CD4-positive, CD25-positive, alpha-beta regulatory T cell (primary cell): Measurements from ENCODE around the gene FITM1. TPM values are rescaled to one million over a fixed set of nuclear protein-coding genes. Genes with fewer than 3 reads are reported as not detected.

Experiments used
- ATAC-seq, 2 donors: fragments of 150-1000 bp; cut with Tn5 transposase; one replicate each; pipeline ENCODE4 v1.10.0; 2021; ENCODE audit warnings: low read depth in 2 of 2, moderate number of reproducible peaks in 2 of 2, moderate library complexity in 1 of 2
- DNase-seq, 3 donors: peaks; one replicate each; pipeline versions ENCODE4 v3.0.0 to v3.0.0-alpha.2; 2012 to 2022; ENCODE audit warnings: mixed read lengths in 1 of 3
- H3K27ac ChIP-seq: one replicate; pipeline ENCODE4 v1.7.0; 2013; ENCODE audit warnings: mild to moderate bottlenecking, low read length; ENCODE audit not compliant: insufficient read depth, poor library complexity, severe bottlenecking
- H3K27me3 ChIP-seq: one replicate; pipeline ENCODE4 v1.7.0; 2013; ENCODE audit warnings: low read length; ENCODE audit not compliant: control insufficient read depth, insufficient read depth
- H3K36me3 ChIP-seq: one replicate; pipeline ENCODE4 v1.7.0; 2013; ENCODE audit warnings: mild to moderate bottlenecking, low read length, moderate library complexity; ENCODE audit not compliant: control insufficient read depth, insufficient read depth
- H3K4me1 ChIP-seq: 2 replicates; pipeline ENCODE4 v1.7.0; 2013; ENCODE audit warnings: mild to moderate bottlenecking, low read length; ENCODE audit not compliant: insufficient read depth, control insufficient read depth, poor library complexity, severe bottlenecking
- H3K4me3 ChIP-seq: one replicate; pipeline ENCODE4 v1.7.0; 2013; ENCODE audit warnings: low read depth, mild to moderate bottlenecking, low read length, moderate library complexity
- H3K9me3 ChIP-seq, 2 experiments: 1 replicate in 1 of 2; 2 replicates in 1 of 2; pipeline ENCODE4 v1.7.0; 2013; ENCODE audit warnings: low read length in 2 of 2, mild to moderate bottlenecking in 1 of 2, moderate library complexity in 1 of 2; ENCODE audit not compliant: control insufficient read depth in 2 of 2
- H3K27ac Mint-ChIP-seq, 3 donors: one replicate each; pipeline ENCODE4 v1.8.0; 2020 to 2022; ENCODE audit warnings: mild to moderate bottlenecking in 3 of 3, mixed read lengths in 3 of 3, moderate library complexity in 2 of 3
- H3K27me3 Mint-ChIP-seq: one replicate; pipeline ENCODE4 v1.8.0; 2022; ENCODE audit warnings: mild to moderate bottlenecking, mixed read lengths
- H3K36me3 Mint-ChIP-seq: one replicate; pipeline ENCODE4 v1.8.0; 2020; ENCODE audit warnings: mixed read lengths
- H3K4me1 Mint-ChIP-seq, 4 donors: one replicate each; pipeline ENCODE4 v1.8.0; 2020 to 2022; ENCODE audit warnings: mixed read lengths in 4 of 4, mild to moderate bottlenecking in 1 of 4
- H3K4me3 Mint-ChIP-seq, 4 donors: one replicate each; pipeline ENCODE4 v1.8.0; 2020 to 2022; ENCODE audit warnings: mild to moderate bottlenecking in 4 of 4, mixed read lengths in 4 of 4, moderate library complexity in 3 of 4
- H3K9me3 Mint-ChIP-seq, 7 donors: one replicate each; pipeline ENCODE4 v1.8.0; 2020 to 2022; ENCODE audit warnings: mixed read lengths in 7 of 7, mild to moderate bottlenecking in 3 of 7, moderate library complexity in 2 of 7
- polyA plus RNA-seq, 4 donors: library from polyadenylated mRNA; unstranded; fragments of 300-500 nt; fragmentation: Illumina TruSeq; gene quantifications; one replicate each; pipeline ENCODE4 v1.2.3, GENCODE V29; 2021
- total RNA-seq: library from RNA; stranded (reverse); gene quantifications from one replicate; pipeline ENCODE4 v1.2.3, GENCODE V29; 2022

The FITM1 gene
- total and polyA plus RNA-seq, 5 donors from 2014 or later: 0.20 to 1.1 (median 0.33) TPM; not detected in 1

DNA sequence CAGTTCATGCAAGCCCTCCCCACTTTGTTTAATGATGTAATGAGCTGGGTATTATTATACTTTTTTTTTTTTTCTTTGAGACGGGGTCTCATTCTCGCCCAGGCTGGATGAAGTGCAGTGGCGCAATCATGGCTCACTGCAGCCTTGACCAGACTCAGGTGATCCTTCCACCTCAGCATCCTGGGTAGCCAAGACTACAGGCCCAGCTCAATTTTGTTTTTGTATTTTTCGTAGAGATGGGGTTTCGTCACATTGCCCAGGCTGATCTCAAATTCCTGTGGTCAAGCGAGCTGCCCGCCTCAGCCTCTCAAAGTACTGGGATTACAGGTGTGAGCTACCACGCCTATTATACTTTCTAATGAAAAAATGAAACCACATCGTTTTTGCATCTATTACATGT, 20.4 kb upstream of the FITM1 start:
- no peak overlapping the region for H3K27ac ChIP-seq
- no peaks in the 10 kb centered on the region for H3K36me3 ChIP-seq
- no peak overlapping the region for H3K4me3 Mint-ChIP-seq
- no peak overlapping the region for H3K4me3 ChIP-seq
- H3K9me3 Mint-ChIP-seq: peaks cover 0 to 1% (median 0%) of the 10 kb centered on the region in 7 donors
- peaks cover 6 to 23% (median 16%) of the 10 kb centered on the region in 4 donors for H3K4me1 Mint-ChIP-seq
- H3K27me3 ChIP-seq: no peaks in the 10 kb centered on the region
- peaks cover 17% of the 10 kb centered on the region for H3K4me1 ChIP-seq
- H3K27me3 Mint-ChIP-seq: no peaks in the 10 kb centered on the region
- no peaks in the 10 kb centered on the region for H3K9me3 ChIP-seq
- H3K36me3 Mint-ChIP-seq: peaks cover 2% of the 10 kb centered on the region
- H3K27ac Mint-ChIP-seq: no peak overlapping the region
- ATAC-seq (no peak), DNase-seq (no peak)

DNA sequence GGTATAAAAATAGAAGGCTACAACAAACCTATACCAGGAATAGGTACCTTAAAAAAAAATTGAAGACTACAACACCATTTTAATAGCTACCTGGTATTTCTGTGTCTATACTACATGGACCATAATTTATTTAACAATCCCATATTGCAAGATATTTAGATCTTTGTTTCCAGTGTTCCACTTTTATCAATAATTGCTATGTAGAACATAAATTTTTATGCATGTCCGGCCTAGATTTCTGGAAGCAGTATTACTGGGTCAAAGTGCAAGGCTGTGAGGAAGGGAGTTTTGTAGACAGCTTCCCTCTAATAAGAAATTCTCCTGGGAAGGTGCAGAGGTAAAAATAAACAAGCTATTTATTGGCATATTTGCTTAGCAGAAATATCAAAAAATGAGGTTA, 19.9 kb upstream of the FITM1 start:
- H3K9me3 ChIP-seq: no peaks in the 10 kb centered on the region
- ATAC-seq (no peak), DNase-seq (no peak)
- no peaks in the 10 kb centered on the region for H3K27me3 ChIP-seq
- no peaks in the 10 kb centered on the region for H3K36me3 Mint-ChIP-seq
- H3K9me3 Mint-ChIP-seq: peaks cover 0 to 1% (median 0%) of the 10 kb centered on the region in 7 donors
- H3K4me3 ChIP-seq: no peak overlapping the region
- no peak overlapping the region for H3K27ac ChIP-seq
- peak overlapping the region in 1 of 4 donors; percentile 39 for H3K4me3 Mint-ChIP-seq
- peaks cover 9 to 28% (median 18%) of the 10 kb centered on the region in 4 donors for H3K4me1 Mint-ChIP-seq
- H3K4me1 ChIP-seq: peaks cover 21% of the 10 kb centered on the region
- H3K27me3 Mint-ChIP-seq: no peaks in the 10 kb centered on the region
- H3K27ac Mint-ChIP-seq: peak overlapping the region in 1 of 3 donors; percentile 60
- no peaks in the 10 kb centered on the region for H3K36me3 ChIP-seq

DNA sequence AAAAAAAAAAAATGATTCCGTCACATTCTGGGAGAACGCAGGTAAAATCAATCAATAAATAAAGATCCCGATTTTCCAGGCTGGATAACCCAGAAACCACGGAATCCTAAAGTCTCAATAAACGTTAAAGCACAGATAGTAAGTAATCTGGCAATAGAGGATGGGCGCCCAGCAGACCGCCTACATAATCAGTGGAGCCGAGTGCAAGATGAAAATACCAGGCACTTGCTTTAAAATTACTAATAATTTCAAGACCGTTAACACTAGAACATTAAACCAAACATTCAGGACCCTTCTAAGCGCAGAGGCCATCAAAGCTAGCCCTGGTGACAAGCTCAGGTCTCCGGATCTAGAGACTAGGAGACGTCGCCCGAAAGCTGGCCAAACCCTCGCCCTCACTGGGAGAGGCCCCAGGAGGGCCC, 17.1 kb upstream of the FITM1 start:
- peak overlapping the region; percentile 100 for H3K27ac ChIP-seq
- H3K27ac Mint-ChIP-seq: peak overlapping the region; percentile 98 to 100 (median 100)
- no peaks in the 10 kb centered on the region for H3K27me3 ChIP-seq
- peaks cover 17% of the 10 kb centered on the region for H3K36me3 ChIP-seq
- no peak for DNase-seq
- H3K4me3 Mint-ChIP-seq: peak overlapping the region; percentile 92 to 97 (median 94)
- peaks cover 17% of the 10 kb centered on the region for H3K36me3 Mint-ChIP-seq
- no peaks in the 10 kb centered on the region for H3K9me3 ChIP-seq
- ATAC-seq: no peak
- H3K4me1 Mint-ChIP-seq: peaks cover 12 to 49% (median 29%) of the 10 kb centered on the region in 4 donors
- H3K9me3 Mint-ChIP-seq: peaks cover 0 to 1% (median 0%) of the 10 kb centered on the region in 7 donors
- peak overlapping the region; percentile 92 for H3K4me3 ChIP-seq
- H3K27me3 Mint-ChIP-seq: no peaks in the 10 kb centered on the region
- H3K4me1 ChIP-seq: peaks cover 41% of the 10 kb centered on the region

- no peaks in the 10 kb centered on the region for H3K27me3 ChIP-seq
- no peaks in the 10 kb centered on the region for H3K9me3 ChIP-seq
- peak overlapping the region; percentile 100 for H3K27ac ChIP-seq
- peaks cover 23% of the 10 kb centered on the region for H3K36me3 ChIP-seq
- Mint-ChIP-seq H3K4me1 (peaks cover 8 to 47% (median 26%) of the 10 kb centered on the region in 4 donors), H3K9me3 (peaks cover 0 to under 1% (median 0%) of the 10 kb centered on the region in 7 donors), H3K36me3 (peaks cover 22% of the 10 kb centered on the region), H3K27ac (peak overlapping the region; percentile 98 to 100 (median 100)), H3K27me3 (no peaks in the 10 kb centered on the region), H3K4me3 (peak overlapping the region; percentile 92 to 97 (median 94))
- DNase-seq (peak; percentile 72 to 92 (median 88)), ATAC-seq (peak; percentile 17)
- peaks cover 35% of the 10 kb centered on the region for H3K4me1 ChIP-seq
- H3K4me3 ChIP-seq: peak overlapping the region; percentile 92
Observed at GRCh38 chr14:24113801-24114531, 16.5 kb upstream of the FITM1 start.

GRCh38 chr14:24114532-24115421, 15.7 kb upstream of the FITM1 start, which contains the start of the genes DCAF11 and NRL:
Gene DCAF11 (plus strand): TSS chr14:24114777. CDS start chr14:24115595, 818 bp downstream.
Gene NRL (minus strand): TSS chr14:24114949. CDS start chr14:24082848, 32,101 bp downstream.
- Histone ChIP-seq H3K27me3 (no peaks in the 10 kb centered on the region), H3K9me3 (no peaks in the 10 kb centered on the region), H3K4me3 (peak within 1 kb of the TSS; percentile 96), H3K36me3 (peaks cover 31% of the 10 kb centered on the region), H3K27ac (peak within 1 kb of the TSS; percentile 100), H3K4me1 (peaks cover 31% of the 10 kb centered on the region)
- Mint-ChIP-seq H3K36me3 (peaks cover 27% of the 10 kb centered on the region), H3K27ac (peak within 1 kb of the TSS; percentile 98 to 100 (median 100)), H3K9me3 (no peaks in the 10 kb centered on the region), H3K27me3 (no peaks in the 10 kb centered on the region), H3K4me3 (peak within 1 kb of the TSS; percentile 92 to 97 (median 94)), H3K4me1 (peaks cover 6 to 47% (median 23%) of the 10 kb centered on the region in 4 donors)
- ATAC-seq: peak; percentile 85 to 86
- peak; percentile 97 to 100 (median 100) for DNase-seq

DNA sequence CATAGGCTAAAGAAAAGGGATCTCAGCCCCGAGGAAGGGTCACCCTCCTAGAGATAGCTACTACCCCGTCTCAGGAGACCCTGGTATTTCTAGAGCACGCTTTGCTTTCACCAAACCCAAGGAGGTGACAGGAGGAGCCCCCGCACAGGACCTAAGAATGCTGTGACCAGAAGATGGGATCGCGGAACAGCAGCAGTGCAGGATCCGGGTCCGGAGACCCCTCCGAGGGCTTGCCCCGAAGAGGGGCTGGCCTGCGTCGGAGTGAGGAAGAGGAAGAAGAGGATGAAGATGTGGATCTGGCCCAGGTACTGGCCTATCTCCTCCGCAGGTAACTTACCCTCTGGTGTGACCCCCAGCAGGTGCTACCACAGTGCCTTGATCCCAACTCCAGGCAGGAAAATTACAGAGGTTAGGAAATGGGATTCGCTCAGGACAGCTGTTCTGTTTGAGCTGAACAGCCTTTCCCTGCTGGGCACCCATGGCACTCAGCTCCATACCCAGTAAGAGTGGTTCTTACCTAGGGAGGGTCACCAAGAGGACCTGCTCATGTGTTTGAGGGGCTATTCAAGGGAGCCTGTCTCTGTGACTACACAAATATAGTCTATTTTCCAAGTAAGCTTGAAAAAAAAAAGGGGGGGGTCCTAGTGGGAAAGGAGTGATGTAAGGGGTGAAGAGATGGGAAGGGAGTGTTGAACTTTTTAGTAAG, 14.9 kb upstream of the FITM1 start:
- Histone ChIP-seq H3K4me1 (peaks cover 31% of the 10 kb centered on the region), H3K4me3 (peak overlapping the region; percentile 96), H3K36me3 (peaks cover 37% of the 10 kb centered on the region), H3K9me3 (no peaks in the 10 kb centered on the region), H3K27me3 (no peaks in the 10 kb centered on the region), H3K27ac (peak overlapping the region; percentile 100)
- H3K4me1 Mint-ChIP-seq: peaks cover 6 to 47% (median 23%) of the 10 kb centered on the region in 4 donors
- H3K9me3 Mint-ChIP-seq: no peaks in the 10 kb centered on the region
- peak overlapping the region; percentile 92 to 97 (median 94) for H3K4me3 Mint-ChIP-seq
- peak overlapping the region; percentile 98 to 100 (median 100) for H3K27ac Mint-ChIP-seq
- no peaks in the 10 kb centered on the region for H3K27me3 Mint-ChIP-seq
- H3K36me3 Mint-ChIP-seq: peaks cover 27% of the 10 kb centered on the region
- DNase-seq: no peak
- ATAC-seq: no peak
